Esophagus muscularis mucosa (tissue), 3 donors: Measurements from ENCODE around the gene GLRA3.

Experiments used
- CTCF ChIP-seq, 3 experiments: fragments of 200-600 bp in 2 of 3; fragments of 450-650 bp in 1 of 3; sonication (generic) in 2 of 3; IDR thresholded peaks; one replicate each; pipeline ENCODE4 v1.5.1; 2017 to 2019; ENCODE audit warnings: antibody characterized with exemption in 3 of 3, mild to moderate bottlenecking in 2 of 3, moderate library complexity in 1 of 3
- POLR2A ChIP-seq: fragments of 450-650 bp; IDR thresholded peaks from one replicate; pipeline ENCODE4 v1.6.1; 2017; ENCODE audit warnings: antibody characterized with exemption, moderate library complexity, mild to moderate bottlenecking, low read depth
- POLR2AphosphoS5 ChIP-seq, 2 donors: sonication (generic); formaldehyde crosslinking; IDR thresholded peaks; one replicate each; pipeline ENCODE4 v1.6.1; 2017; ENCODE audit warnings: antibody characterized with exemption in 2 of 2

- TF ChIP-seq CTCF (IDR thresholded peaks at IDR 0.05), result no peak
- TF ChIP-seq POLR2A, result no peak
- TF ChIP-seq POLR2AphosphoS5 (IDR thresholded peaks at IDR 0.05), result no peak
Observed at GRCh38 chr4:174749091-174749490, 80.0 kb downstream of the GLRA3 start.
